ENCODE measurements around the gene LNX1. TPM values are rescaled to one million over a fixed set of nuclear protein-coding genes. Genes with fewer than 3 reads are reported as not detected.

The LNX1 gene
- total and polyA plus RNA-seq, 10 of the 15 experiments (the other 5 are each of a cell fraction or from before 2014, with no cell fraction given), result 0.72 to 1.4 (median 1.0) TPM

GRCh38 chr4:53583513-53583912, 7.8 kb downstream of the LNX1 start:
- no peak overlapping the region for H3K4me2 ChIP-seq (ENCODE audit: control insufficient read depth, insufficient read depth)
- RAD21 ChIA-PET (ENCODE audit: unreplicated experiment), result interaction anchor here (2.0 kb wide), 1 partner anchor 70 kb away, joined by 6 read pairs; no protein-coding TSS in a partner anchor
- SMC1A ChIA-PET (ENCODE audit: uncharacterized antibody, unreplicated experiment), result no interaction called here
- BruUV-seq (replicated peaks), result no TSS peak
- no peaks in the 10 kb centered on the region for H3K36me3 ChIP-seq (ENCODE audit: control insufficient read depth in 2 of 2, insufficient read depth in 2 of 2, low read length in 1 of 2)
- H4K20me1 ChIP-seq (ENCODE audit: control insufficient read depth, insufficient read depth), result no peaks in the 10 kb centered on the region
- H3K79me2 ChIP-seq (ENCODE audit: control insufficient read depth, insufficient read depth, low read length), result no peaks in the 10 kb centered on the region
- CTCF ChIA-PET, result no interaction called here
- ATAC-seq (no peak), DNase-seq (ENCODE audit: low read depth, low spot score) (no peak), FAIRE-seq (no peak)
- H3K9ac ChIP-seq (ENCODE audit: control insufficient read depth, insufficient read depth, low read length), result no peak overlapping the region
- H3K9me3 ChIP-seq (replicated peaks; ENCODE audit: control insufficient read depth, insufficient read depth, low read length), result peaks cover 1% of the 10 kb centered on the region; the same call in 1 of the 3 replicates
- POLR2A ChIA-PET, result no interaction called here
- 12% methylated on average over 3 of the region's 3 CpGs for WGBS (ENCODE audit: insufficient coverage, insufficient replicate concordance, low lambda C conversion rate, missing lambda C conversion rate)
- in situ Hi-C loops (cut with MboI) (no loop called here), intact Hi-C loops (cut with micrococcal nuclease; ENCODE audit: unreplicated experiment) (no loop called here)
- no peak overlapping the region for H2AFZ ChIP-seq (ENCODE audit: control insufficient read depth, low read depth, low read length)
- H3K4me3 ChIP-seq, result no peak overlapping the region
- no peak overlapping the region for H3K27ac ChIP-seq (ENCODE audit: control insufficient read depth, insufficient read depth)
- no peaks in the 10 kb centered on the region for H3K27me3 ChIP-seq (replicated peaks in 1 of 2; ENCODE audit: control insufficient read depth in 2 of 2, insufficient read depth in 2 of 2, low read length in 1 of 2)
- no peaks in the 10 kb centered on the region for H3K4me1 ChIP-seq (ENCODE audit: control insufficient read depth, insufficient read depth, low read length)
- TF ChIP-seq BACH1 (IDR thresholded peaks at IDR 0.05; ENCODE audit: borderline replicate concordance) (no peak), CEBPZ (IDR thresholded peaks at IDR 0.05; ENCODE audit: low read depth, low read length) (no peak), ZBTB4 (CRISPR knock-in tag; IDR thresholded peaks at IDR 0.05) (no peak), WRNIP1 (IDR thresholded peaks at IDR 0.05; ENCODE audit: borderline replicate concordance, low read depth, low read length) (no peak), PAX8 (IDR thresholded peaks at IDR 0.05) (no peak), RELB (IDR thresholded peaks at IDR 0.05; ENCODE audit: low read depth) (no peak), ZBTB33 (IDR thresholded peaks at IDR 0.05) (no peak), RELA (IDR thresholded peaks at IDR 0.05; ENCODE audit: borderline replicate concordance, partially characterized antibody) (no peak), BCL11A (IDR thresholded peaks at IDR 0.05; ENCODE audit: low read depth, low read length) (no peak), HCFC1 (IDR thresholded peaks at IDR 0.05; ENCODE audit: low read length) (no peak), HSF1 (IDR thresholded peaks at IDR 0.05; ENCODE audit: low read depth, low read length) (no peak)

Data from GM12878 (cell line).